Heart left ventricle (tissue), 16 donors: ENCODE measurements around the gene UQCRC1. TPM values are rescaled to one million over a fixed set of nuclear protein-coding genes. Genes with fewer than 3 reads are reported as not detected.

Experiments used
- ATAC-seq, 4 donors: fragments of 200-7000 bp; cut with Tn5 transposase; one replicate each; pipeline ENCODE4 v1.9.1; 2020 to 2022; ENCODE audit warnings: moderate library complexity in 4 of 4, mild to moderate bottlenecking in 3 of 4, moderate number of reproducible peaks in 1 of 4
- DNase-seq, 5 donors: peaks; one replicate each; pipeline ENCODE4 v3.0.0-alpha.2; 2020
- H3K27ac ChIP-seq, 12 donors: fragments of 200-600 bp; sonication (generic) in 4 of 12; one replicate each; pipeline versions ENCODE4 v1.5.0 to v1.8.0; 2016 to 2022; ENCODE audit warnings: mild to moderate bottlenecking in 2 of 12
- H3K27me3 ChIP-seq, 9 donors: fragments of 200-600 bp; sonication (generic) in 2 of 9; one replicate each; pipeline versions ENCODE4 v1.5.1 to v1.8.0; 2016 to 2022; ENCODE audit warnings: mild to moderate bottlenecking in 3 of 9
- H3K36me3 ChIP-seq, 9 donors: fragments of 200-600 bp; sonication (generic) in 2 of 9; one replicate each; pipeline versions ENCODE4 v1.5.0 to v1.8.0; 2018 to 2022; ENCODE audit warnings: mild to moderate bottlenecking in 2 of 9
- H3K4me1 ChIP-seq, 12 donors: fragments of 200-600 bp; sonication (generic) in 4 of 12; one replicate each; pipeline versions ENCODE4 v1.5.0 to v1.8.0; 2016 to 2022; ENCODE audit warnings: mild to moderate bottlenecking in 3 of 12
- H3K4me3 ChIP-seq, 12 donors: fragments of 200-600 bp; sonication (generic) in 4 of 12; one replicate each; pipeline versions ENCODE4 v1.5.0 to v1.8.0; 2017 to 2022; ENCODE audit warnings: mild to moderate bottlenecking in 9 of 12, moderate library complexity in 4 of 12
- H3K9me3 ChIP-seq, 12 donors: fragments of 200-600 bp; sonication (generic) in 4 of 12; one replicate each; pipeline versions ENCODE4 v1.5.0 to v1.8.0; 2016 to 2022; ENCODE audit warnings: mild to moderate bottlenecking in 1 of 12
- POLR2A ChIP-seq, 2 donors: fragments of 450-650 bp; IDR thresholded peaks; one replicate each; pipeline ENCODE4 v1.6.1; 2017; ENCODE audit warnings: antibody characterized with exemption in 2 of 2, mild to moderate bottlenecking in 2 of 2, moderate library complexity in 2 of 2
- WGBS, 4 donors: extraction: QIAGEN DNeasy Blood & Tissue Kit in 2 of 4; methylation state at CpG; one replicate each; pipeline versions ENCODE4 v1.1.5 to v1.1.7; 2013 to 2018; 5-methylcytosine and 5-hydroxymethylcytosine counted together
- intact Hi-C, 10 donors: fragments of 100-400 bp; cut with DNase I; formaldehyde crosslinking; loops; one replicate each; pipeline versions ENCODE4 v1.11.1 to v1.14.2; 2022
- polyA plus RNA-seq, 2 donors: library from polyadenylated mRNA; stranded (reverse); fragments of 200-250 nt; gene quantifications; one replicate each; pipeline ENCODE4 v1.2.3, GENCODE V29; 2013
- total RNA-seq, 9 donors: library from RNA; depleted of rRNA in 2 of 9; stranded (reverse); fragments of >200 nt in 2 of 9; fragmentation: NEBNext Ultra II Directional in 3 of 9; extraction: Animal tissue kit (Norgen Biotek cat#: 25700) in 3 of 9; gene quantifications; one replicate each; pipeline versions ENCODE4 v1.1.0 to v1.2.4, GENCODE V29; 2016 to 2023
- TF ChIP-seq, protein P1 (sequence below), 12 donors: fragments of 200-600 bp; sonication (generic) in 4 of 12; IDR thresholded peaks; one replicate each; pipeline versions ENCODE4 v1.5.0 to v1.8.0; 2018 to 2022; ENCODE audit warnings: antibody characterized with exemption in 12 of 12, mild to moderate bottlenecking in 5 of 12
- donor health status: ischemic (EF 13 %, LVEDD 7.1; RV severe dilation, severe dysfunction).
- donor health status: healthy with polysubstance abuse.
- donor health status: DM: no; HTN: yes; CAD: no.
- donor health status: DM: no; HTN: no; CAD: no.
- donor health status: ischemic (EF 25% LVEDD 6.9; RV normal size, moderate dysfunction).
- donor health status: ischemic (EF 25% LVEDD 5.7; RV mildly dilated, moderate dysfunction).
- donor health status: healthy.
- donor health status: DM: yes; HTN: yes; CAD: no.
- donor health status: ischemic (EF 35%, LVEDD 5.7; RV mildly dilated, moderate dysfunction).
- donor health status: nonischemic (EF 11% LVEDD 7.7; RV severe dilation, severe dysfunction).
- donor health status: DM: yes; HTN: yes; CAD: no.
- donor health status: PGD.
- donor health status: ischemic (EF 29% LVEDD 5.4; RV normal size, mild dysfunction).
- donor health status: nonischemic (EF 23%, LVEDD 6.1; RV moderate dilation, normal function).

Gene UQCRC1
- total and polyA plus RNA-seq, 11 donors = 580 to 2,191 (median 1,008) TPM

DNA sequence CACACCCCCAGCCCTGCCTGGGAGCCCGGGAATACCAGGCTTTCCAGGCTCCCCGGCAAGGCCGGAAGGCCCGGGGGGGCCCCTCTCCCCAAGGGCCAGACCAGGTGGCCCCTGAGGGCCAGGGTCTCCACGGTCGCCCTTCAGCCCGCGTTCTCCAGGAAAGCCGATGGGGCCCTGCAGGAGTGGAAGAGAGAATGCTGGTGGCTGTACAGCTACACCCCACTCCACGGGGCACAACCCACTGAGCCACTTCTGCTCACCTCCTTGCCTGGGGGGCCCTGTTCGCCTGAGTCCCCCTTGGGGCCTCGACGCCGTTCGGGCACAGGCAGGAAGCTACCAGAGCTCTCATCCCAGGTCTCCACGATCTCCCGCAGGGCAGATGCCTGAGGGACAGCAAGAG is 34.1 kb downstream of the UQCRC1 start:
- 79 to 92% (median 87%) methylated on average over 13 to 17 of the region's 17 CpGs for WGBS, 4 donors
- ATAC-seq = no peak
- H3K27me3 ChIP-seq = no peaks in the 10 kb centered on the region

DNA sequence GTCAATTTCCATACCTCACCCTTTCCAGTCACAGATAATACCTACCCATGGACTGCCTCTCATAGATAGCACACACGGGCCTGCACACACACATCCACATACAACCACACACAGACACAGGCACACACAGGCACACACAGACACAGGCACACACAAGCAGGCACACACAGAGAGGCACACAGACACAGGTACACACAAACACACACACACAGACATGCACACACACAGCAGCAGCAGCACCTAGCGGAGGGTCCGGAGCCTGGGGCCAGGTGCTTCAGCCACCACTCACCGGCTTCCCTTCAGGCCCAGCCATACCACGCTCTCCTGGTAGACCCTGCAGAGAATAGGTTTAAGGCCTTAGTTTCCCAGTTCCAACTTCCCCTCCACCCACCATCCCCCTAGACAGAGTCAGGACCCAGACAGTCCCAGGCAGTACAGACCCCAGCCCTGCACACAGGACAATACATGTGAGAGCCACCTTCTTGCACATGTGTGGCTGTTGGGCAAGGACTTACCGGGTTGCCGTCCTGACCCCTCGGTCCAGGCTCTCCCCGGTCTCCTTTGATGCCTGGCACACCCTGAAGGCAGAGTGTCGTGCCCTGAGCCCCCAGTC is 35.4 kb downstream of the UQCRC1 start:
- ATAC-seq (no peak), DNase-seq (no peak)
- Histone ChIP-seq H3K27ac (no peak overlapping the region), H3K4me1 (no peaks in the 10 kb centered on the region), H3K27me3 (no peaks in the 10 kb centered on the region), H3K36me3 (peaks cover 0 to 19% (median 0%) of the 10 kb centered on the region in 9 donors), H3K4me3 (no peak overlapping the region), H3K9me3 (no peaks in the 10 kb centered on the region)
- WGBS, 4 donors = 91 to 95% (median 93%) methylated on average over 7 to 10 of the region's 10 CpGs
- TF ChIP-seq, protein P1, sequence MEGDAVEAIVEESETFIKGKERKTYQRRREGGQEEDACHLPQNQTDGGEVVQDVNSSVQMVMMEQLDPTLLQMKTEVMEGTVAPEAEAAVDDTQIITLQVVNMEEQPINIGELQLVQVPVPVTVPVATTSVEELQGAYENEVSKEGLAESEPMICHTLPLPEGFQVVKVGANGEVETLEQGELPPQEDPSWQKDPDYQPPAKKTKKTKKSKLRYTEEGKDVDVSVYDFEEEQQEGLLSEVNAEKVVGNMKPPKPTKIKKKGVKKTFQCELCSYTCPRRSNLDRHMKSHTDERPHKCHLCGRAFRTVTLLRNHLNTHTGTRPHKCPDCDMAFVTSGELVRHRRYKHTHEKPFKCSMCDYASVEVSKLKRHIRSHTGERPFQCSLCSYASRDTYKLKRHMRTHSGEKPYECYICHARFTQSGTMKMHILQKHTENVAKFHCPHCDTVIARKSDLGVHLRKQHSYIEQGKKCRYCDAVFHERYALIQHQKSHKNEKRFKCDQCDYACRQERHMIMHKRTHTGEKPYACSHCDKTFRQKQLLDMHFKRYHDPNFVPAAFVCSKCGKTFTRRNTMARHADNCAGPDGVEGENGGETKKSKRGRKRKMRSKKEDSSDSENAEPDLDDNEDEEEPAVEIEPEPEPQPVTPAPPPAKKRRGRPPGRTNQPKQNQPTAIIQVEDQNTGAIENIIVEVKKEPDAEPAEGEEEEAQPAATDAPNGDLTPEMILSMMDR (IDR thresholded peaks at IDR 0.05) = no peak
- no peak for TF ChIP-seq POLR2A (IDR thresholded peaks at IDR 0.05)
- intact Hi-C loops = no loop called here

More for the DNA sequence above, 34.1 kb downstream of the UQCRC1 start:
- Histone ChIP-seq H3K4me3 (no peak overlapping the region), H3K9me3 (no peaks in the 10 kb centered on the region), H3K4me1 (no peaks in the 10 kb centered on the region), H3K27ac (no peak overlapping the region), H3K36me3 (peaks cover 0 to 19% (median 0%) of the 10 kb centered on the region in 9 donors)
- intact Hi-C loops = no loop called here
- no peak for DNase-seq
- TF ChIP-seq, protein P1 (IDR thresholded peaks at IDR 0.05) = no peak
- TF ChIP-seq POLR2A (IDR thresholded peaks at IDR 0.05) = no peak

- Histone ChIP-seq H3K4me1 (no peaks in the 10 kb centered on the region), H3K36me3 (peaks cover 0 to 7% (median 0%) of the 10 kb centered on the region in 9 donors), H3K9me3 (no peaks in the 10 kb centered on the region), H3K27me3 (no peaks in the 10 kb centered on the region), H3K4me3 (no peak overlapping the region), H3K27ac (no peak overlapping the region)
- intact Hi-C loops = no loop called here
- no peak for ATAC-seq
- no peak for DNase-seq
- 87 to 92% (median 88%) methylated on average over 5 to 7 of the region's 7 CpGs for WGBS, 4 donors
- TF ChIP-seq, protein P1 (IDR thresholded peaks at IDR 0.05) = no peak
- TF ChIP-seq POLR2A (IDR thresholded peaks at IDR 0.05) = no peak
Observed at GRCh38 chr3:48572517-48572916, 36.9 kb downstream of the UQCRC1 start.

DNA sequence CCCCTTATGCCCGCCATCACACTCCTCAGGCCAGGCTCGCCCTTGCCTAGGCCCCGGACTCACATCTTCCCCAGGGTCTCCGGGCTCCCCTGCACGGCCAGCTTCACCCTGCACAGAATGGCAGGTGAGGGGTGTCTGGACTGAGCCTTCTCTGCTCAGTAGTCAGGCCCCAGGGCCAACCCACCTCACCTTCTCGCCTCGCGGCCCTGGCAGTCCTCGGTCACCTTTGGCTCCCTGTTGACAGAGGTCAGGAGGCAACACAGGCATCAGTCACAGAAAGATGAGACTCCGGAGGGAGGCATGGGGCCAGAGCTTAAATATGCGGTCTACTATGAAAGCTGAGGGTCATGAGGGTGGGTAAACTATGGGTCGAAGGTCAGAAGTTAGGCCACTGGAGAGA is 37.5 kb downstream of the UQCRC1 start:
- DNase-seq = no peak
- H3K4me1 ChIP-seq = no peaks in the 10 kb centered on the region
- TF ChIP-seq, protein P1 (IDR thresholded peaks at IDR 0.05) = no peak
- TF ChIP-seq POLR2A (IDR thresholded peaks at IDR 0.05) = no peak
- no peak overlapping the region for H3K27ac ChIP-seq
- WGBS, 4 donors = 87 to 90% (median 89%) methylated on average over 4 to 12 of the region's 12 CpGs
- H3K4me3 ChIP-seq = no peak overlapping the region
- H3K36me3 ChIP-seq = peaks cover 0 to 4% (median 0%) of the 10 kb centered on the region in 9 donors
- ATAC-seq = no peak
- no peaks in the 10 kb centered on the region for H3K27me3 ChIP-seq
- no peaks in the 10 kb centered on the region for H3K9me3 ChIP-seq
- intact Hi-C loops = no loop called here
